Astrocyte (in vitro differentiated cells and primary cell): ENCODE results near the gene KLK13.

ENCODE experiments used
- EZH2 ChIP-seq: IDR thresholded peaks from 2 replicates; pipeline ENCODE4 v1.6.1; 2012; ENCODE audit warnings: mild to moderate bottlenecking, low read length, inconsistent platforms; ENCODE audit not compliant: insufficient read depth
- TF ChIP-seq, protein P1 (sequence below): IDR thresholded peaks from 2 replicates; pipeline ENCODE4 v1.5.1; 2011; ENCODE audit warnings: low read depth, mild to moderate bottlenecking, inconsistent platforms, low read length, moderate library complexity; ENCODE audit not compliant: insufficient read depth

DNA sequence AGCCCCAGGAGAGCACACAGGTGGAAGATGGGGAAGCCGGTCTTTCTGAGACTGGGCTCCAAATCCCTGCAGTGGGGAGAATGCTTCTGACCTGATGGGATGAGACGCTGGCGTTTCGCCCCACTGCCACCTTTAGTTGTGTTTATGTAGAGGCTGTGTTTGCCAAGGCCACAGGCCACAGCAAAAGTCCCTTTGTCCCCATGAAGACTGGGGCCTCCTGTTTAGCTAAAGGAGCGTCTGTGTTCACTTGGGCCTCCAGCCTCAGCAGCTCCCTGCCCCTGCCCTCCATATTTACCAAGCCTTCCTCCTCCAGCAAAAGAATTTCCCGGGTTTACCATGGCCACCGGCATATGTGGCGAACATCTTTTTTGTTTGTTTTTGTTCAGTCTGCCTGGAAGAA is 28.2 kb upstream of the KLK13 start:
- TF ChIP-seq, protein P1, sequence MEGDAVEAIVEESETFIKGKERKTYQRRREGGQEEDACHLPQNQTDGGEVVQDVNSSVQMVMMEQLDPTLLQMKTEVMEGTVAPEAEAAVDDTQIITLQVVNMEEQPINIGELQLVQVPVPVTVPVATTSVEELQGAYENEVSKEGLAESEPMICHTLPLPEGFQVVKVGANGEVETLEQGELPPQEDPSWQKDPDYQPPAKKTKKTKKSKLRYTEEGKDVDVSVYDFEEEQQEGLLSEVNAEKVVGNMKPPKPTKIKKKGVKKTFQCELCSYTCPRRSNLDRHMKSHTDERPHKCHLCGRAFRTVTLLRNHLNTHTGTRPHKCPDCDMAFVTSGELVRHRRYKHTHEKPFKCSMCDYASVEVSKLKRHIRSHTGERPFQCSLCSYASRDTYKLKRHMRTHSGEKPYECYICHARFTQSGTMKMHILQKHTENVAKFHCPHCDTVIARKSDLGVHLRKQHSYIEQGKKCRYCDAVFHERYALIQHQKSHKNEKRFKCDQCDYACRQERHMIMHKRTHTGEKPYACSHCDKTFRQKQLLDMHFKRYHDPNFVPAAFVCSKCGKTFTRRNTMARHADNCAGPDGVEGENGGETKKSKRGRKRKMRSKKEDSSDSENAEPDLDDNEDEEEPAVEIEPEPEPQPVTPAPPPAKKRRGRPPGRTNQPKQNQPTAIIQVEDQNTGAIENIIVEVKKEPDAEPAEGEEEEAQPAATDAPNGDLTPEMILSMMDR: no peak
- no peak for TF ChIP-seq EZH2
